GM23338 (cell line): ENCODE measurements around the gene PTPRE. TPM values are rescaled to one million over a fixed set of nuclear protein-coding genes. Genes with fewer than 3 reads are reported as not detected.

Experiments
- ATAC-seq: fragments of 200-7000 bp; cut with Tn5 transposase; 3 replicates; pipeline ENCODE4 v1.9.1; 2020
- DNase-seq: peaks from one replicate; pipeline ENCODE4 v3.0.0-alpha.2; 2015; ENCODE audit warnings: low spot score
- H2AFZ ChIP-seq: fragments of 200-600 bp; sonication (generic); 2 replicates; pipeline ENCODE4 v1.8.0; 2016; ENCODE audit warnings: antibody characterized with exemption, mild to moderate bottlenecking, moderate library complexity
- H3F3A ChIP-seq: fragments of 200-600 bp; sonication (generic); replicated peaks from 2 replicates; pipeline ENCODE4 v1.8.0; 2017; ENCODE audit warnings: antibody characterized with exemption, mixed run types, low read depth
- H3K27ac ChIP-seq: fragments of 200-600 bp; sonication (generic); 2 replicates; pipeline ENCODE4 v1.6.1; 2016; ENCODE audit warnings: low read depth
- H3K27me3 ChIP-seq: fragments of 200-600 bp; sonication (generic); 2 replicates; pipeline ENCODE4 v1.8.0; 2016; ENCODE audit warnings: mild to moderate bottlenecking, mixed run types, moderate library complexity; ENCODE audit not compliant: insufficient read depth
- H3K36me3 ChIP-seq: fragments of 200-600 bp; sonication (generic); 2 replicates; pipeline ENCODE4 v1.8.0; 2016; ENCODE audit warnings: mild to moderate bottlenecking; ENCODE audit not compliant: insufficient read depth
- H3K4me1 ChIP-seq: fragments of 200-600 bp; sonication (generic); 2 replicates; pipeline ENCODE4 v1.8.0; 2016; ENCODE audit warnings: mild to moderate bottlenecking, moderate library complexity; ENCODE audit not compliant: insufficient read depth
- H3K4me2 ChIP-seq: fragments of 200-600 bp; sonication (generic); 2 replicates; pipeline ENCODE4 v1.7.1; 2017; ENCODE audit warnings: mixed run types
- H3K4me3 ChIP-seq: fragments of 200-600 bp; sonication (generic); 2 replicates; pipeline ENCODE4 v1.6.1; 2016; ENCODE audit warnings: mixed run types
- H3K79me2 ChIP-seq: fragments of 200-600 bp; sonication (generic); replicated peaks from 2 replicates; pipeline ENCODE4 v1.8.0; 2017; ENCODE audit warnings: mild to moderate bottlenecking; ENCODE audit not compliant: insufficient read depth
- H3K9me2 ChIP-seq: fragments of 200-600 bp; sonication (generic); 2 replicates; pipeline ENCODE4 v1.8.0; 2017; ENCODE audit not compliant: insufficient read depth
- H4K20me1 ChIP-seq: fragments of 200-600 bp; sonication (generic); replicated peaks from 2 replicates; pipeline ENCODE4 v1.8.0; 2017; ENCODE audit warnings: mild to moderate bottlenecking; ENCODE audit not compliant: insufficient read depth
- H3K27ac Mint-ChIP-seq: 2 replicates; pipeline ENCODE4 v1.8.0; 2020; ENCODE audit warnings: inconsistent platforms, mild to moderate bottlenecking, moderate library complexity, mixed read lengths
- H3K27me3 Mint-ChIP-seq: 3 replicates; pipeline ENCODE4 v1.8.0; 2022; ENCODE audit warnings: low read depth, mild to moderate bottlenecking, moderate library complexity, mixed read lengths, inconsistent platforms; ENCODE audit not compliant: insufficient read depth, poor library complexity
- H3K36me3 Mint-ChIP-seq: 3 replicates; pipeline ENCODE4 v1.8.0; 2021; ENCODE audit warnings: low read depth, mild to moderate bottlenecking, inconsistent platforms, moderate library complexity, mixed read lengths
- H3K4me1 Mint-ChIP-seq: 3 replicates; pipeline ENCODE4 v1.8.0; 2020; ENCODE audit warnings: mild to moderate bottlenecking, inconsistent platforms, mixed read lengths
- H3K4me3 Mint-ChIP-seq: 3 replicates; pipeline ENCODE4 v1.8.0; 2021; ENCODE audit warnings: moderate library complexity, mild to moderate bottlenecking, inconsistent platforms, mixed read lengths
- H3K9me3 Mint-ChIP-seq: 3 replicates; pipeline ENCODE4 v1.8.0; 2020; ENCODE audit warnings: moderate library complexity, mild to moderate bottlenecking, inconsistent platforms, mixed read lengths
- CREB1 ChIP-seq: fragments of 250-450 bp; sonication (Bioruptor Pico); IDR thresholded peaks from 2 replicates; pipeline ENCODE4 v1.5.0; 2020; ENCODE audit warnings: low read depth, mild to moderate bottlenecking, moderate library complexity
- EZH2 ChIP-seq: fragments of 200-600 bp; sonication (generic); IDR thresholded peaks from one replicate; pipeline ENCODE4 v1.8.0; 2017; ENCODE audit warnings: antibody characterized with exemption, mild to moderate bottlenecking, low read depth; ENCODE audit not compliant: unreplicated experiment
- EZH2phosphoT487 ChIP-seq: fragments of 200-600 bp; sonication (generic); IDR thresholded peaks from one replicate; pipeline ENCODE4 v1.8.1; 2018; ENCODE audit warnings: antibody characterized with exemption; ENCODE audit not compliant: unreplicated experiment
- JUNB ChIP-seq: IDR thresholded peaks from one replicate; pipeline ENCODE4 v1.6.1; 2016; ENCODE audit warnings: antibody characterized with exemption; ENCODE audit not compliant: unreplicated experiment
- NANOG ChIP-seq: IDR thresholded peaks from 2 replicates; pipeline ENCODE4 v1.6.1; 2016; ENCODE audit warnings: antibody characterized with exemption, borderline replicate concordance
- POLR2AphosphoS5 ChIP-seq: IDR thresholded peaks from 2 replicates; pipeline ENCODE4 v1.6.1; 2016; ENCODE audit warnings: antibody characterized with exemption, low read depth
- STAT1 ChIP-seq: IDR thresholded peaks from one replicate; pipeline ENCODE4 v1.6.1; 2016; ENCODE audit warnings: antibody characterized with exemption; ENCODE audit not compliant: unreplicated experiment
- ZNF114 ChIP-seq: fragments of 250-450 bp; sonication (Bioruptor Pico); IDR thresholded peaks from 2 replicates; pipeline ENCODE4 v1.5.0; 2020; ENCODE audit warnings: mild to moderate bottlenecking, moderate library complexity
- ZNF331 ChIP-seq: fragments of 250-450 bp; sonication (Bioruptor Pico); IDR thresholded peaks from 2 replicates; pipeline ENCODE4 v1.5.0; 2020; ENCODE audit warnings: low read depth, mild to moderate bottlenecking, moderate library complexity
- polyA plus RNA-seq: library from polyadenylated mRNA; unstranded; fragments of >200 nt; fragmentation: Nextera tagmentation; extraction: Ambion mirVana; gene quantifications from 2 replicates; pipeline ENCODE4 v1.2.1, GENCODE V29; 2016
- total RNA-seq: library from RNA; depleted of rRNA; stranded (reverse); fragments of >200 nt; shearing (Covaris generic); gene quantifications from 2 replicates; pipeline ENCODE4 v1.2.3, GENCODE V29; 2014
- TF ChIP-seq, protein P1 (sequence below): IDR thresholded peaks from one replicate; pipeline ENCODE4 v1.6.1; 2018; ENCODE audit warnings: antibody characterized with exemption; ENCODE audit not compliant: unreplicated experiment
- TF ChIP-seq, protein P2 (sequence below): IDR thresholded peaks from 2 replicates; pipeline ENCODE4 v1.6.1; 2016; ENCODE audit warnings: antibody characterized with exemption
- TF ChIP-seq, protein P3 (sequence below), 2 experiments: fragments of 200-600 bp in 1 of 2; sonication (generic) in 1 of 2; conservative IDR thresholded peaks; 2 replicates each; pipeline versions ENCODE4 v1.5.1 to v1.6.1; 2016 to 2017; ENCODE audit warnings: antibody characterized with exemption in 2 of 2, low read depth in 2 of 2, mild to moderate bottlenecking in 2 of 2, moderate library complexity in 1 of 2

The PTPRE gene
- total and polyA plus RNA-seq, 2 experiments from 2014 or later, result 0.34 to 0.42 TPM

GRCh38 chr10:128036011-128036615 lies 129.2 kb downstream of the PTPRE start:
- H3K4me2 ChIP-seq, result no peak overlapping the region
- TF ChIP-seq STAT1 (no peak), JUNB (no peak), NANOG (no peak), EZH2phosphoT487 (no peak), CREB1 (CRISPR knock-in tag) (no peak), ZNF331 (CRISPR knock-in tag) (no peak), EZH2 (no peak), POLR2AphosphoS5 (no peak), ZNF114 (CRISPR knock-in tag) (no peak)
- TF ChIP-seq, protein P1, sequence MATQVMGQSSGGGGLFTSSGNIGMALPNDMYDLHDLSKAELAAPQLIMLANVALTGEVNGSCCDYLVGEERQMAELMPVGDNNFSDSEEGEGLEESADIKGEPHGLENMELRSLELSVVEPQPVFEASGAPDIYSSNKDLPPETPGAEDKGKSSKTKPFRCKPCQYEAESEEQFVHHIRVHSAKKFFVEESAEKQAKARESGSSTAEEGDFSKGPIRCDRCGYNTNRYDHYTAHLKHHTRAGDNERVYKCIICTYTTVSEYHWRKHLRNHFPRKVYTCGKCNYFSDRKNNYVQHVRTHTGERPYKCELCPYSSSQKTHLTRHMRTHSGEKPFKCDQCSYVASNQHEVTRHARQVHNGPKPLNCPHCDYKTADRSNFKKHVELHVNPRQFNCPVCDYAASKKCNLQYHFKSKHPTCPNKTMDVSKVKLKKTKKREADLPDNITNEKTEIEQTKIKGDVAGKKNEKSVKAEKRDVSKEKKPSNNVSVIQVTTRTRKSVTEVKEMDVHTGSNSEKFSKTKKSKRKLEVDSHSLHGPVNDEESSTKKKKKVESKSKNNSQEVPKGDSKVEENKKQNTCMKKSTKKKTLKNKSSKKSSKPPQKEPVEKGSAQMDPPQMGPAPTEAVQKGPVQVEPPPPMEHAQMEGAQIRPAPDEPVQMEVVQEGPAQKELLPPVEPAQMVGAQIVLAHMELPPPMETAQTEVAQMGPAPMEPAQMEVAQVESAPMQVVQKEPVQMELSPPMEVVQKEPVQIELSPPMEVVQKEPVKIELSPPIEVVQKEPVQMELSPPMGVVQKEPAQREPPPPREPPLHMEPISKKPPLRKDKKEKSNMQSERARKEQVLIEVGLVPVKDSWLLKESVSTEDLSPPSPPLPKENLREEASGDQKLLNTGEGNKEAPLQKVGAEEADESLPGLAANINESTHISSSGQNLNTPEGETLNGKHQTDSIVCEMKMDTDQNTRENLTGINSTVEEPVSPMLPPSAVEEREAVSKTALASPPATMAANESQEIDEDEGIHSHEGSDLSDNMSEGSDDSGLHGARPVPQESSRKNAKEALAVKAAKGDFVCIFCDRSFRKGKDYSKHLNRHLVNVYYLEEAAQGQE, result no peak
- TF ChIP-seq, protein P2, sequence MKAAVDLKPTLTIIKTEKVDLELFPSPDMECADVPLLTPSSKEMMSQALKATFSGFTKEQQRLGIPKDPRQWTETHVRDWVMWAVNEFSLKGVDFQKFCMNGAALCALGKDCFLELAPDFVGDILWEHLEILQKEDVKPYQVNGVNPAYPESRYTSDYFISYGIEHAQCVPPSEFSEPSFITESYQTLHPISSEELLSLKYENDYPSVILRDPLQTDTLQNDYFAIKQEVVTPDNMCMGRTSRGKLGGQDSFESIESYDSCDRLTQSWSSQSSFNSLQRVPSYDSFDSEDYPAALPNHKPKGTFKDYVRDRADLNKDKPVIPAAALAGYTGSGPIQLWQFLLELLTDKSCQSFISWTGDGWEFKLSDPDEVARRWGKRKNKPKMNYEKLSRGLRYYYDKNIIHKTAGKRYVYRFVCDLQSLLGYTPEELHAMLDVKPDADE, result no peak
- TF ChIP-seq, protein P3, sequence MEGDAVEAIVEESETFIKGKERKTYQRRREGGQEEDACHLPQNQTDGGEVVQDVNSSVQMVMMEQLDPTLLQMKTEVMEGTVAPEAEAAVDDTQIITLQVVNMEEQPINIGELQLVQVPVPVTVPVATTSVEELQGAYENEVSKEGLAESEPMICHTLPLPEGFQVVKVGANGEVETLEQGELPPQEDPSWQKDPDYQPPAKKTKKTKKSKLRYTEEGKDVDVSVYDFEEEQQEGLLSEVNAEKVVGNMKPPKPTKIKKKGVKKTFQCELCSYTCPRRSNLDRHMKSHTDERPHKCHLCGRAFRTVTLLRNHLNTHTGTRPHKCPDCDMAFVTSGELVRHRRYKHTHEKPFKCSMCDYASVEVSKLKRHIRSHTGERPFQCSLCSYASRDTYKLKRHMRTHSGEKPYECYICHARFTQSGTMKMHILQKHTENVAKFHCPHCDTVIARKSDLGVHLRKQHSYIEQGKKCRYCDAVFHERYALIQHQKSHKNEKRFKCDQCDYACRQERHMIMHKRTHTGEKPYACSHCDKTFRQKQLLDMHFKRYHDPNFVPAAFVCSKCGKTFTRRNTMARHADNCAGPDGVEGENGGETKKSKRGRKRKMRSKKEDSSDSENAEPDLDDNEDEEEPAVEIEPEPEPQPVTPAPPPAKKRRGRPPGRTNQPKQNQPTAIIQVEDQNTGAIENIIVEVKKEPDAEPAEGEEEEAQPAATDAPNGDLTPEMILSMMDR (conservative IDR thresholded peaks at IDR 0.05; ENCODE audit: low read depth in 2 of 2), result no peak
- H3K4me1 ChIP-seq, result no peaks in the 10 kb centered on the region
- Mint-ChIP-seq H3K9me3 (no peaks in the 10 kb centered on the region), H3K27me3 (peaks cover 3% of the 10 kb centered on the region), H3K27ac (no peak overlapping the region), H3K4me3 (no peak overlapping the region), H3K36me3 (no peaks in the 10 kb centered on the region), H3K4me1 (peaks cover 6% of the 10 kb centered on the region; the same call in 2 of the 3 replicates)
- ATAC-seq (no peak; the same call in 2 of the 3 replicates), DNase-seq (no peak)
- H3K36me3 ChIP-seq, result no peaks in the 10 kb centered on the region
- no peaks in the 10 kb centered on the region for H4K20me1 ChIP-seq
- H3K27me3 ChIP-seq, result no peaks in the 10 kb centered on the region
- no peaks in the 10 kb centered on the region for H3K9me2 ChIP-seq
- no peak overlapping the region for H3K4me3 ChIP-seq
- H2AFZ ChIP-seq, result no peak overlapping the region
- H3K79me2 ChIP-seq, result no peaks in the 10 kb centered on the region
- H3K27ac ChIP-seq, result no peak overlapping the region
- H3F3A ChIP-seq, result no peaks in the 10 kb centered on the region
